ENCODE data around the gene THBS3. TPM values are rescaled to one million over a fixed set of nuclear protein-coding genes. Genes with fewer than 3 reads are reported as not detected.
A peak's percentile ranks its signal among the peaks of the same experiment; 100 is the strongest.
"Not testable (repeated sequence)": the region's sequence is repeated elsewhere in the genome, so short reads cannot be mapped to it uniquely, and the experiment has no call there.

THBS3 gene
- total and polyA plus RNA-seq, 4 donors: 11.4 to 33.1 (median 24.4) TPM

DNA sequence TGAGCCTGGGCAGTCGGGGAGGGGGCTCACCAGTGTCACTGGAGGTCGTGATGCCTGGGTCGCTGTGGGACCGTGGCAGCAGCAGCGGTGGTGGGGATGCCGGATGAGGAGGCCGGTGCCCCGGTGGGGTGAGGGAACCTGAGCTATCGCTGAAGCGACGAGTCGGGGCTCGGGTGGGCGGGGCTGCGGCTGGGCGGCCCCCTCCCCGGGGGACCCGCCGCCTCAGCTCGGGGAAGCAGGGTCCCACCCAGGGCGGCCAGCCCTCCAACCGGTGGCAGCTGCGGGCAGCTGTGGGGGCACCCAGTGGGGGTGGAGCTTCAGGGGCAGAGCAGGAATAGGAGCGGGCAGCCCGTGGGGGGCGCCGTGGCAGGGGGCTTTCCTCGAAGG is 42.5 kb upstream of the THBS3 start:
- Histone ChIP-seq H3K9me3 (ENCODE audit: control insufficient read depth in 4 of 4, insufficient read depth in 3 of 4, low read length in 3 of 4) (no peaks in the 10 kb centered on the region), H3K27me3 (ENCODE audit: control insufficient read depth in 3 of 3, insufficient read depth in 3 of 3, low read length in 2 of 3) (no peaks in the 10 kb centered on the region), H3K9ac (ENCODE audit: insufficient read depth in 1 of 2, low read length in 2 of 2) (no peak overlapping the region), H3K27ac (ENCODE audit: low read depth in 1 of 2, low read length in 1 of 2) (no peak overlapping the region), H3K36me3 (ENCODE audit: control insufficient read depth in 4 of 4, insufficient read depth in 4 of 4, low read length in 4 of 4) (peaks cover 0 to 11% (median 6%) of the 10 kb centered on the region in 4 donors), H3K4me3 (no peak overlapping the region), H3K4me1 (ENCODE audit: control insufficient read depth in 5 of 5, insufficient read depth in 5 of 5, low read length in 5 of 5) (peaks cover 0 to 27% (median 10%) of the 10 kb centered on the region in 5 donors)
- no peak for DNase-seq
- TF ChIP-seq, protein P1, sequence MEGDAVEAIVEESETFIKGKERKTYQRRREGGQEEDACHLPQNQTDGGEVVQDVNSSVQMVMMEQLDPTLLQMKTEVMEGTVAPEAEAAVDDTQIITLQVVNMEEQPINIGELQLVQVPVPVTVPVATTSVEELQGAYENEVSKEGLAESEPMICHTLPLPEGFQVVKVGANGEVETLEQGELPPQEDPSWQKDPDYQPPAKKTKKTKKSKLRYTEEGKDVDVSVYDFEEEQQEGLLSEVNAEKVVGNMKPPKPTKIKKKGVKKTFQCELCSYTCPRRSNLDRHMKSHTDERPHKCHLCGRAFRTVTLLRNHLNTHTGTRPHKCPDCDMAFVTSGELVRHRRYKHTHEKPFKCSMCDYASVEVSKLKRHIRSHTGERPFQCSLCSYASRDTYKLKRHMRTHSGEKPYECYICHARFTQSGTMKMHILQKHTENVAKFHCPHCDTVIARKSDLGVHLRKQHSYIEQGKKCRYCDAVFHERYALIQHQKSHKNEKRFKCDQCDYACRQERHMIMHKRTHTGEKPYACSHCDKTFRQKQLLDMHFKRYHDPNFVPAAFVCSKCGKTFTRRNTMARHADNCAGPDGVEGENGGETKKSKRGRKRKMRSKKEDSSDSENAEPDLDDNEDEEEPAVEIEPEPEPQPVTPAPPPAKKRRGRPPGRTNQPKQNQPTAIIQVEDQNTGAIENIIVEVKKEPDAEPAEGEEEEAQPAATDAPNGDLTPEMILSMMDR (IDR thresholded peaks at IDR 0.05; ENCODE audit: control extremely low read depth, extremely low read depth): no peak
- WGBS, 2 donors: 21 to 27% methylated on average over 25 to 28 of the region's 28 CpGs
- no peak for ATAC-seq (ENCODE audit: insufficient read depth, low FRiP score)

DNA sequence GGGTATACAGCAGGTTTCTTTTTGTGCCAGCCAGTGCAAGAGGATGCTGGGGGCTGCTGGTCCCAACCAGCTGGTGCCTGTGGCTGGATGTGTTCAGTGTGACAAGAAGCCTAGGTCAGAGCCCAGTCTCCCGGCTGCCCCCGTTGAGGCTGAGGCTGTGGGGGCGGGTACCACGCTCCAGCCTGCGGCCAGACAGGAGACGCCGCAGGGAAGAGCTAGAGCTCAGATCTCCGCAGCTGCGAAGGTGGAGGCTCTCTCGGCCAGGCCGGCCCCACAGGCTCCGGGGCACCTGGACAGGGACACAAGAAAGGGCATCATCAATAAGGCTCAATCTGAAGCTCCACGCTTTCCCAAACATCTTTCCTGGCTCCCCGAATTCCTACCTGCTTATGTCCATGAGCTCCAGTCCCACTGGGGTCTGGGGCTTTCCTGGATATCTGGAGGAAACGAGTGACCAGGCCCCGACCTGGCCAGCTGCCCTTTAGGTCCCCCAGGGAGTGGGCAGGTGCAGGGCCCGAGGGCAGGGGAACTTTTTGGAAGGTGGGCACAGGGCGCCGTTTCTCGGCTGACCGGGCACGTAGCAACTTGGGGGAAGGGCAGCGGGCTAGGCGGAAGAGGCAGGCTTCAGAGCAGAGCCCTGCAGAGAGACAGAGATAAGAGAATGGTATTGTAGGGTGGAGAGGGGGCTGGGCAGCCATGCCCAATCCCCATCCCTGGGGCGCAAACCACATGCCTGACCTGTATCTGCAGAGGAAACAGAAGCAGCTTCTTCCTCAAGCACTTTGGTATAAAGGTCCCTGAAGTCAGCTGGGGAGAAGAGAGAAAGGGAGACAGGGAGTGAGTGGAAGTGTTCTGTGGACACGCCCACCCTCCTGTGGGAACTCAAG is 40.2 kb upstream of the THBS3 start:
- no peak overlapping the region for H3K27ac ChIP-seq (ENCODE audit: low read depth in 1 of 2, low read length in 1 of 2)
- H3K27me3 ChIP-seq (ENCODE audit: control insufficient read depth in 3 of 3, insufficient read depth in 3 of 3, low read length in 2 of 3): no peaks in the 10 kb centered on the region
- H3K4me3 ChIP-seq: no peak overlapping the region
- peaks cover 0 to 28% (median 3%) of the 10 kb centered on the region in 5 donors for H3K4me1 ChIP-seq (ENCODE audit: control insufficient read depth in 5 of 5, insufficient read depth in 5 of 5, low read length in 5 of 5)
- H3K36me3 ChIP-seq (ENCODE audit: control insufficient read depth in 4 of 4, insufficient read depth in 4 of 4, low read length in 4 of 4): peaks cover 0 to 11% (median 6%) of the 10 kb centered on the region in 4 donors
- no peak for ATAC-seq (ENCODE audit: insufficient read depth, low FRiP score)
- H3K9me3 ChIP-seq (ENCODE audit: control insufficient read depth in 4 of 4, insufficient read depth in 3 of 4, low read length in 3 of 4): no peaks in the 10 kb centered on the region
- TF ChIP-seq, protein P1 (IDR thresholded peaks at IDR 0.05; ENCODE audit: control extremely low read depth, extremely low read depth): no peak
- no peak for DNase-seq
- 94 to 96% methylated on average over 26 of the region's 26 CpGs for WGBS, 2 donors
- H3K9ac ChIP-seq (ENCODE audit: insufficient read depth in 1 of 2, low read length in 2 of 2): no peak overlapping the region

DNA sequence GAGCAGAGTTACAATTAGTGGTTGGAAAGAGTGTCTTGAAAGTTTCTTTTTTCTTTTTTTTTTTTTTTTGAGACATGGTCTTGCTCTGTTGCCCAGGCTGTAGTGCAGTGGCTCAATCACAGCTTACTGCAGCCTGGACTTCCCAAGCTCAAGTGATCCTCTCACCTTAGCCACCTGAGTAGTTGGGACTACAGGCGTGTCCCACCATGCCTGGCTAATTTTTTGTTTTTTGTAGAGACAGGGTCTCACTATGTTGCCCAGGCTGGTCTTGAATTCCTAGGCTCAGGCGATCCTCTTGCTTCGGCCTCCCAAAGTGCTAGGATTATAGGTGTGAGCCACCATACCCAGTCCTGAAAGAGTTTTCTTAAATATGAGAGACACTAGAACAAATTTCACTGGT is 39.1 kb upstream of the THBS3 start:
- H3K4me3 ChIP-seq; H3K9ac ChIP-seq (ENCODE audit: insufficient read depth in 1 of 2, low read length in 2 of 2); DNase-seq; H3K27me3 ChIP-seq (ENCODE audit: control insufficient read depth in 3 of 3, insufficient read depth in 3 of 3, low read length in 2 of 3); ATAC-seq (ENCODE audit: insufficient read depth, low FRiP score); H3K27ac ChIP-seq (ENCODE audit: low read depth in 1 of 2, low read length in 1 of 2); H3K9me3 ChIP-seq (ENCODE audit: control insufficient read depth in 4 of 4, insufficient read depth in 3 of 4, low read length in 3 of 4): not testable (repeated sequence)
- Histone ChIP-seq H3K4me1 (ENCODE audit: control insufficient read depth in 5 of 5, insufficient read depth in 5 of 5, low read length in 5 of 5) (peaks cover 0 to 26% (median 3%) of the 10 kb centered on the region in 5 donors), H3K36me3 (ENCODE audit: control insufficient read depth in 4 of 4, insufficient read depth in 4 of 4, low read length in 4 of 4) (peaks cover 0 to 11% (median 6%) of the 10 kb centered on the region in 4 donors)
- 96 to 98% methylated on average over 3 of the region's 3 CpGs for WGBS, 2 donors

DNA sequence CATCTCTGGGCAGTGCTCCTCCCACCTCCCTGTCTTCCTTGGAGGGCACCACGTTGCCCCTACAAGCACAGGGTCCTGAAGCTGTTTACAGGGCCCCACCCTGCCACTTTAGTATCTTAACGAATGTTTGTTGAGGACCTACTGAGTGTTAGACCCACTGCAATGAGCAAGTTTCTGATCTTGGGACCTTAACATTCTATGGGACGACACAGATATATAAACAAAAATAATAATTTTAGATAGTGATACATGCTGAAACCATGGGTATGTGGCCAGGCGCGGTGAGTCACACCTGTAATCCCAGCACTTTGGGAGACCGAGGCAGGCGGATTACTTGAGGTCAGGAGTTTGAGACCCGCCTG is 37.4 kb upstream of the THBS3 start:
- WGBS, 2 donors: 66 to 67% methylated on average over 8 of the region's 8 CpGs
- peak overlapping the region; percentile 16 for H3K4me3 ChIP-seq
- ATAC-seq (ENCODE audit: insufficient read depth, low FRiP score): no peak

More for the DNA sequence above, 37.4 kb upstream of the THBS3 start:
- TF ChIP-seq, protein P1 (IDR thresholded peaks at IDR 0.05; ENCODE audit: control extremely low read depth, extremely low read depth): no peak
- Histone ChIP-seq H3K27ac (ENCODE audit: low read depth in 1 of 2, low read length in 1 of 2) (peak overlapping the region; percentile 74 to 75), H3K9ac (ENCODE audit: insufficient read depth in 1 of 2, low read length in 2 of 2) (peak overlapping the region in 1 of 2 donors; percentile 77), H3K36me3 (ENCODE audit: control insufficient read depth in 4 of 4, insufficient read depth in 4 of 4, low read length in 4 of 4) (peaks cover 0 to 11% (median 6%) of the 10 kb centered on the region in 4 donors), H3K27me3 (ENCODE audit: control insufficient read depth in 3 of 3, insufficient read depth in 3 of 3, low read length in 2 of 3) (no peaks in the 10 kb centered on the region), H3K9me3 (ENCODE audit: control insufficient read depth in 4 of 4, insufficient read depth in 3 of 4, low read length in 3 of 4) (no peaks in the 10 kb centered on the region), H3K4me1 (ENCODE audit: control insufficient read depth in 5 of 5, insufficient read depth in 5 of 5, low read length in 5 of 5) (peaks cover 0 to 23% (median 4%) of the 10 kb centered on the region in 5 donors)
- no peak for DNase-seq
